Chondrocyte (in vitro differentiated cells): ENCODE measurements around the gene PEX11B. TPM values are rescaled to one million over a fixed set of nuclear protein-coding genes. Genes with fewer than 3 reads are reported as not detected.

Experiments
- DNase-seq: peaks from one replicate; pipeline ENCODE4 v3.0.0; 2021; ENCODE audit warnings: mixed read lengths, low spot score
- H3K27ac Mint-ChIP-seq: one replicate; pipeline ENCODE4 v1.8.0; 2021; ENCODE audit warnings: mild to moderate bottlenecking, moderate library complexity, mixed read lengths; ENCODE audit not compliant: unreplicated experiment
- H3K27me3 Mint-ChIP-seq: 2 replicates; pipeline ENCODE4 v1.8.0; 2021; ENCODE audit warnings: low read depth, mixed read lengths
- H3K36me3 Mint-ChIP-seq: 2 replicates; pipeline ENCODE4 v1.8.0; 2021; ENCODE audit warnings: low read depth, mixed read lengths
- H3K4me1 Mint-ChIP-seq: 2 replicates; pipeline ENCODE4 v1.8.0; 2021; ENCODE audit warnings: low read depth, mild to moderate bottlenecking, mixed read lengths
- H3K4me3 Mint-ChIP-seq: one replicate; pipeline ENCODE4 v1.8.0; 2021; ENCODE audit warnings: mild to moderate bottlenecking, moderate library complexity, mixed read lengths; ENCODE audit not compliant: unreplicated experiment
- H3K9me3 Mint-ChIP-seq: 2 replicates; pipeline ENCODE4 v1.8.0; 2021; ENCODE audit warnings: low read depth, mixed read lengths
- CTCF ChIP-seq: fragments of 200-600 bp; sonication (generic); IDR thresholded peaks from 2 replicates; pipeline ENCODE4 v1.5.0; 2021; ENCODE audit warnings: antibody characterized with exemption, mild to moderate bottlenecking, moderate library complexity
- total RNA-seq: library from RNA; stranded (reverse); gene quantifications from 3 replicates; pipeline ENCODE4 v1.2.1, GENCODE V29; 2021

The PEX11B gene
- total RNA-seq, 1 donor from 2014 or later: 29.9 TPM

- peak; percentile 53 for TF ChIP-seq CTCF
- Mint-ChIP-seq H3K9me3 (no peaks in the 10 kb centered on the region), H3K27ac (peak overlapping the region; percentile 83), H3K4me1 (peaks cover 80% of the 10 kb centered on the region), H3K36me3 (no peaks in the 10 kb centered on the region), H3K27me3 (no peaks in the 10 kb centered on the region), H3K4me3 (peak overlapping the region; percentile 84)
- DNase-seq: peak; percentile 94
These were observed 42.1 kb upstream of the PEX11B start for GRCh38 chr1:145960468-145961108.

GRCh38 chr1:145959957-145960467, 41.5 kb upstream of the PEX11B start:
- DNase-seq: no peak
- Mint-ChIP-seq H3K4me1 (peaks cover 81% of the 10 kb centered on the region), H3K4me3 (peak overlapping the region; percentile 84), H3K27me3 (no peaks in the 10 kb centered on the region), H3K36me3 (no peaks in the 10 kb centered on the region), H3K27ac (no peak overlapping the region), H3K9me3 (no peaks in the 10 kb centered on the region)
- no peak for TF ChIP-seq CTCF

- Mint-ChIP-seq H3K4me1 (peaks cover 83% of the 10 kb centered on the region), H3K36me3 (no peaks in the 10 kb centered on the region), H3K9me3 (no peaks in the 10 kb centered on the region), H3K27me3 (no peaks in the 10 kb centered on the region), H3K4me3 (no peak overlapping the region), H3K27ac (no peak overlapping the region)
- DNase-seq: no peak
- TF ChIP-seq CTCF: no peak
These were observed 40.8 kb upstream of the PEX11B start for GRCh38 chr1:145959333-145959732.

- Mint-ChIP-seq H3K4me3 (no peak overlapping the region), H3K27me3 (no peaks in the 10 kb centered on the region), H3K9me3 (no peaks in the 10 kb centered on the region), H3K4me1 (peaks cover 82% of the 10 kb centered on the region), H3K27ac (peak overlapping the region; percentile 88), H3K36me3 (no peaks in the 10 kb centered on the region)
- no peak for DNase-seq
- no peak for TF ChIP-seq CTCF
These were observed 40.2 kb upstream of the PEX11B start for GRCh38 chr1:145958734-145959133.

GRCh38 chr1:145957443-145958319, 39.2 kb upstream of the PEX11B start, which contains the start of gene LIX1L:
TSS of gene LIX1L (minus strand) at chr1:145958017. CDS start at chr1:145957927, 90 bp downstream.
- peak within 1 kb of the TSS; percentile 93 for H3K27ac Mint-ChIP-seq
- TF ChIP-seq CTCF: no peak
- no peaks in the 10 kb centered on the region for H3K27me3 Mint-ChIP-seq
- H3K4me3 Mint-ChIP-seq: peak within 1 kb of the TSS; percentile 79
- DNase-seq: peak; percentile 98
- peaks cover 75% of the 10 kb centered on the region for H3K4me1 Mint-ChIP-seq
- H3K36me3 Mint-ChIP-seq: no peaks in the 10 kb centered on the region
- H3K9me3 Mint-ChIP-seq: no peaks in the 10 kb centered on the region
